SHP77 treated with DMSO at 0.1 percent for 48 hours (cell line): ENCODE data around the gene H2AZ2.

Source experiments
- DNase-seq: peaks from one replicate; lab custom pipeline; 2025; lab: John Stamatoyannopoulos, UW

The H2AZ2 gene

GRCh38 chr7:44784364-44784763 lies 63.5 kb downstream of the H2AZ2 start:
- no peak for DNase-seq

- DNase-seq = no peak
These were observed 64.5 kb downstream of the H2AZ2 start for GRCh38 chr7:44783407-44783806.

- DNase-seq = no peak
These were observed 65.4 kb downstream of the H2AZ2 start for GRCh38 chr7:44782460-44782859.
